ENCODE data around the gene TGFA. TPM values are rescaled to one million over a fixed set of nuclear protein-coding genes. Genes with fewer than 3 reads are reported as not detected.

The TGFA gene
- polyA plus RNA-seq, 1 donor, result 0.57 TPM

DNA sequence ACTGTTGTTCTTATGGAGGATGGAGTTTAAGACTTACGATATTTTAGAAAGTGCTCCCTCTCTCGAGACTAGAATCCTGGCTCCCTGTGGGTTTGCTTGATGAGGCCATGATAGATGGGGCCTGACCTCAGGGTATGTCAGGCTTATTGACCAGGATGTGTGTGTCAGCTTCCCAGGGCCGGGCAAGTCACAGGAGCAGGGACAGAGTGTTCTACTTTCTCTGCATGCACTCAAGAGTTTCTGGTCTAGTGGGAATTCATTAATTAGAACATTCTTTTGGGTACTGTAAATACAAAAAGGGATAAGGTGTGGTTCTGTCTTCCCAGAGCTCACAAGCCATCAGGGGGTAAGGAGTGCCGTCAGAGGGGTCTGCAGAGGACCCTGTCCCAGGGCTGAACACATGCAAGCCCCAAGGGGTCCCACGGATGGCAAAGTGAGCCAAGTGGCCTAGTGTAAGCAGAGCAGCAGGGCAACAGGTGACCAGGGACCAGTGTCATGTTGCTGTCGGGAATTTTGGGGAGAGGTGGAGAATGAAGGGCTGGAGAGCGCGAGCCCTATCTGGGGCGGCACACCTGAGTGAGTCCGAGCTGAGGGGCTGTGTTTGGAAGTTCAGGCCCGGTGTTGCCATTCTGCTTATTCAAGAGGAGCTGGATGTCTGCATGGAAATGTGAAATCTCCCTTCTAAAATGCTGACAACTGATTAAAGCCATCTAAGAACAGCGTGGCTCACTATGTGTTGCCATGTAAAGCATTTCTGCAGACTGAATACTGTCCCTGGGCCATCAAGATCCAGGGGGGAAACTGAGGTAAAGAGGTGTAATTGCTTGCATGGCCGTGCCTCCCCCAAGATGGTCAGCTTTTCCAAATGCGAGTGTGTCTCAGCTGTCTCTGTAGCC is 91.4 kb downstream of the TGFA start:
- DNase-seq, result no peak

DNA sequence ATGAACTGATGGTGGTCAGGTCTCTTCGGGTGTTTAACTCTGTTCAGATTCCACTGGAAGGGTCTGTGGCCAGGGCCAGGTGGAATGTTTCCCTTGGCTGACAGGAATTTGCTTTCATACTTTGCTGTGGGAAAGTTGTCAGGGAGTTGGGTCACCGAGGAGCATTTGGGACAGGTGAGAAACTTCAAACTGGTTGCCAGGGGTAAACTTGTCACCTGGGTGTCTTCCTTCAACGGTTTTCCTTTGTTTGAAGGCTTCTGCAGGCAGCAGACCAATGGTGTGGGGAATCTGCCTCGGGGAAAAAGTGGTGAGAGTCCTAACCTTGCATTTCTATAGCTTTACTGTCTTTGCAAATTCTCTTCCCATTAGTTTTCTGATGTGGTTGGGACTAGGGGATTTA is 92.2 kb downstream of the TGFA start:
- DNase-seq, result no peak

DNA sequence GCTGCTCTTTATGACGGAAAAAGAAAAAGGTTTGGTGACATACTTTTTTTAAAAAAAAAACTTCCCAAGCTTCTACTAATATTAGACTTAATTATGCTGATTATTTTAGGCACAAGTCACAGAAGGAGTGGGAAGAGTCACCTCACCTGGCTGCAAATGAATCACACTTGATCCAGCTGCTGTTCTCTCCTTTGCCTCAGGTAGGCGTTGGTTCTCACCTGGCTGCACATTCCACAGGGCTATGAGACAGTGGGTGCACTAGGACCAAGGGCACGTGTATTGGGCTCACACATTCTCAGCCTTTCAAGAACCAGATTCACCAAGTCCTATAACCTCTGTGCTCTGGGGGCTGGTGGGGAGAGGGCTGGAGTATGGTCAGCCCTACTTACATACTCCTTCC is 93.3 kb downstream of the TGFA start:
- no peak for DNase-seq

DNA sequence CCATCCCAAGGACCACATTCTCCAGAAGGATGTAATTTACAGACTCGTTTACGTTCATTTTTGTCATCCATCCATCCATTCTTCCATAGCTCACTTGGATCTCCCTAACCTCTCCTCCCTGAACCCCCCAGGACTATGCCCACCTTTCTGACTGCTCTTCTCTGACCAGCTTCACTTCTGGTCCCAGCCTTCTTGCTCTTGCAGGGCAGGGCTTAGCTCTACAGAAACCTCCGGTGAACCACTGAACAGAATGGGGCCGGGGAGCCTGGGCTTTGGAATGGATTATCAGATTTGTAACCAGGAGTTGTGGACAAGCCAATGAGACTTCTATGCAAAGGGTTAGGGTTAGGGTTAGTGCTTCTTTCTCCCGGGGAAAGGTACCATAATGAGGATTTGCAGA is 95.0 kb downstream of the TGFA start:
- no peak for DNase-seq

DNA sequence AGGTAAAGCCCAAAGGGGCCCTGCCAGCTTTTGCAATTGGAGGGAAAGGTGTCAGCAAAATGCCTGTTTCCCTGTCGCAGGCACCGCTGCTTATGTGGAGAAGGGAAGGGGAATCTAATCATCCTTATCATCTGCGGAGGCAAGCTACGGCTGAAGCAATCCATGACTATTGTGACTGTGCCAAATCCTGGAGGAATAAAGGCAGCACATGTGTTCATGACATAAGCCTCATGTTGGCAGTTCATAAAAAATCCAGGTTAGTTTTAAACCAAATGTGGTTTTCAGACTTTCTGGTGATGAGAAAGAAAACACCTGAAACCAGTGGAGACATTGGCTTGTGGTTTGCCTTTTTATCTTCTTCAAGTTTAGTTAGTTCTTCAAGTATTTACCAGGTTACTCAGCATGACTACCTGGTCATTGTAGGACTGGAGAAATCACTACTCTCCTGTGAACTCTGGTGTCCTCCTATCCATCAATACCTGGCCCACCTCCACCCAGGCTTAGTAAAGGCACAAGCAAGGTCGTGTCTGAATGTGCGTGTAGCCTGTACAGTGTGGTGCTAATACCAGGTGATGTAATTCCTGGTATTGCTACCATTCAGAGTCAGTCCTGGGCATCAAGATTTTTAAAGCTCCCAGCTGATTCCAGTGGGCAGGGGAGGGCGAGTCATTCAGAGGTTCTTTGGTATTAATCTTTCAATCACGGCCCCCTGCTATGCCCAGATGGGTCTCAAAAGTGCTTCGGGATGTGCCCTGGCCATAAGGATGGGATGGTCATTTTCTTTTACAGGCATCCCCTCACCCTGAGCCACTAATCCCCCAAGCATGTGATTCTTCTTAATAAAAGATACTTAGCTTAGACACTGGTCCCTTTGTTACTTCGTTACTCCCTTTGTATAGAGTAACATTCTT is 96.8 kb downstream of the TGFA start:
- DNase-seq, result no peak

DNA sequence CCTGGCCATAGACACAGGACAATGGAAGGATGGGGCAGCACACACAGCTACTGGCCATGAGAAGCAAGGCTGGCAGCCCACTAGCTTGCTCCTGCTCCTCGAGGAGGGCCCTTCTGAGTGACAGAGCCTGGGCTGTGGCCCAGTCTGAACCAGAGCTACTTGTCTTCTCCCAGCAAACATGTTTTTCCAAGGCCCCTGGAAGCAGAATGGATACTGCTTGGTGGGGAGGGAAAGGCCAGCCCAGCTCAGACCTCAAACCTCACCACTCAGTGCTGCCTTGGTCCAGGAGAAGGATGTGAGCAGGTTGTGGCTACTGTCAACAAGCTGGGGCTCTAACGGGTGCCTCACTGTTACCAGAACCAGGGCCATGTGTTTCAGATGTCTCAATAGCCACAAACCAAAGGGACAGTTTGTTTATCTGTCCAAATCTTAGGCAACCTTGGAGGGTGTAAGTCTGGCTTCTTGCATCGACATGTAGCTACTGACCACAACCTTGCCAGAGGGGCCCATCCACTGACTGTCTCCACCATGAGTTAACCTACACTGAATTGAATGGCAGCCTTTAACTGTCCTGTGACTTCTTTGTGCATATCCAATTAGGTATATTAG is 98.6 kb downstream of the TGFA start:
- no peak for DNase-seq

DNA sequence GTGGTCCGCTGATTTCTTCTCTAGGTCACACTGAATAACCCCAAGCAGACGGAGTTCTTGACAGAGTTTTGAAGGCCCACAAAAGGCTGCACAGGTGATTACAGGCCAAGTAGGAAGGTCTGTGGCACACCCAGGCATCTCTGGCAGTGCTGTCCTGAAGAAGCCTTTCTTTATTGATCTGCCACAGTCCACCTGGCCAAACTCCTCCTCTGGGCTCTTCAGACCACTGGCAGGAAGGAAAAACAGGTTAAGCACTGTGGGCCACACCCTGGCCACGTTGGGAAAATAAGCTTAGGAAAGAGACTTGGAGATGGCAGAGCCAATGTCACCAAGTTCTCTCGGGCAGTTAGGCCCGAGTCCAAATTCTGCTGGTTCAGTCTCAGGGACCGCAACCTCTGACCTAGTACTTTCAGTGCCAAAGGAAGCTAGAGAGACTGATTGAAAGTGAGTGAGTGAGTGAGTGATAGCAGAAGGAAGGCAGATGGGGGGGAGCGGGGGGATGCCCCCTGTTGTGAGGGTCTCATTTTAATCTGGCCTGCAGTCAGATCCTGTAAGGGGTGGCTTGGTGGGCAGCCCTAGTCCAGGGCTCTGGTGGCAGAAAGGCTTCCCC is 102.9 kb downstream of the TGFA start:
- DNase-seq, result no peak

DNA sequence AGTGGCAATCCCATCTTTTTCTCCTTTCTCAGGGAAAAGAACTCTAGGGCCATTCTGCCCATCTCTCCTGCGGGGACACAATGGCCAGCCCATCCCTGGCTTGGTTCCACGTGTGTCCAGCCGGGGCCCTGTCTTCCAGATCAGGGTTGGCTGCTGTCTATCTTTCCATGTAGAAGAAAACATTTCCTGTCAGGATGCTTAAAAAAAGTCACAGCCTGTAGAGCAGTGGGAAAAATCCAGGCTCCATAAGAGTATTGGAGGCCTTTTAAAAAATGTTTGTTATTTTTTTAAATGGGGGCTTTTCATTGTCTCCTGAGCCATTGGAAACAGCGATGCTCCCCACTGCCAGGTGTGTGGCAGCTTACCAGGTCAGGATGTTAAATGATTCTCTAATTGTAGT is 105.6 kb downstream of the TGFA start:
- DNase-seq, result no peak

DNA sequence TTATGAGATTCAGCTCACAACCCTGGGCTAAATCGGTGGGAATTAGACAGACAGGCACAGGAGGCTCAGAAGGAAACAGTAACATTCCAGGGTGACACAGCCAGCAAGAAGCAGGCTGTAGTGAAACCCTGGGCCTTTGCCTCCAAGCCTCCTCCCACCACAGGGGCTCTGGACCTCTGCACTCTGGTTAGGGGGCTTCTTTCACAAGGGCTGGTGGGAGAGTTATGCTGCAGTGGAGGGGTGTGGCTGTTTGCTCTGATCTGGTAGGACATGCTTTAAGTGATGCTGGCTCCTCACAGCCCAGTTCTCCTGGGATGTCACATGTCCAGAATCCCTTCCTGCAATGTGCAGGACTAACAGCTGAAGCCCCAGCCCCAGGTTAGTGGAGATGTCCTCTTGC is 109.9 kb downstream of the TGFA start:
- DNase-seq, result no peak

DNA sequence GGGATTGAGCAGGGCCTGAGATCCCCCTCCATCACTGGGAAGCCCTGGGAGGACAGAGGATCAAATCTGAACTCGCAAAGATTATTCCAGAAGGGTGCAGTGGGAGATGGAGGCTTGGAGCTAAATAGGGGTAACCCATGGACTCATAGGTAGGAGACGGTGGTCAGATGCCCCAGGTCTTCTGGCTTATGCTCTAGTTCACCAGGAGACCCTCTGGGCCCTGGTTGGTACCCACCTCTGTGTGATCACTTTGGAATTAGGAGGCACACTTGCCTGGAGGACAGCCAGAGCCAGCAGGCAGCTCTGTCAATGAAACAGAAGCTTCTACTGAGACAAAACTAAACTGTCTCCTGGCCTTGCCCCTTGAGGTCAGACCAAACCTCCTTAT is 110.6 kb downstream of the TGFA start:
- DNase-seq, result no peak

DNA sequence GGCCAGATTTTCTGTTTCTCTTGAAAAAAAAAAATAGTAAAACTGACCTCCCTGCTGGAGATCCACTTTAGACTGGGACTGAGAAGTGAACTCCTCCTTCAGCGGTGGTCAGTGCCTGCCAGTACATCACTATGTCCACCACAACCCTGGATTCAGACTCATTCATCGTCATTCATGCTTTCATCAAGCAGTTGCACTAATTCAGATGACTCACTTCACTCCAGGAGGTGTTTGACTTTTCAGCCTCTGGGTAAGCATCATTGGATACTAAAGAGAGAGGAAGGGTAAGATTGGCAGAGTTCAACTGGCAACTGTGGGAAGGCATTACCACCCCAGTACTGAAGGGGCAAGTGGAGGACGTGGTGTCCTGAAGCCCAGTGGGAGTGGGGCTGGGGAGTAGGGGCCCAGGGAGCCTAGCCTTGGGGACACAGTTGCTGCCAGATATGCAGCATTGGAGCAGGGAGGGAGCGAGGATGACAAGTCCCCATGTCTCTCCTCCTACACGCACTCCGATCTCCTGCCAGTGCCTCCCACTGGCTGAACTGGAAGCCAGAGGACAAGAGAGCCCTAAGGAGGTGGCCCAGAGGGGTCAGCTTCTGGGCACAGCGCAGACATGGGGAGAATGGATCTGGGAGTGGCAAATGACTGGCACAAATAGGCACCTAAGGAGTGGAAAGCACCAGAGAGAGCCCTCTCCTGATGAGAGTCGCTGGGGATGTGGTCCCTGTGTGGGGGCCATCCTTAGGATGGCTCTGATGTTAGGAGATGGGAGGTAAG is 111.1 kb downstream of the TGFA start:
- no peak for DNase-seq

DNA sequence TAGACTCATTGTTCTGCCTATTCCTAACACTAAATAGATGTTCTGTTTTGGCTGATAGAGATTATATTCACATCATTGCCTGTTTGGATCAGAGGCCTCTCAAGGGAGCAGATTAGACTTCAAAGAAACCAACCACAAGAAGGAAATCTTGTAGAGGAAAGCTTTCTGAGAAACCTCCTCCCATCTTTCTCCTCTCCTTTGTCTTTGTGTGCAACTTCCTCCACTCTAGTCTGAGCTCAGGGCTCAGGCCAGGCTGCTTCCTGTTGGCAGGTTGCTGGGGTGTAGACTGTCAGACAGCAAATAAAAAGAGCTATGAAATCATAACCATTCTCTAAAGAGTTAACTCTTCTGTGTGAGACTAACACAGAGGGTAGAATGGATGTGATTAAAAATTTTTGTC is 113.0 kb downstream of the TGFA start:
- DNase-seq, result no peak

DNA sequence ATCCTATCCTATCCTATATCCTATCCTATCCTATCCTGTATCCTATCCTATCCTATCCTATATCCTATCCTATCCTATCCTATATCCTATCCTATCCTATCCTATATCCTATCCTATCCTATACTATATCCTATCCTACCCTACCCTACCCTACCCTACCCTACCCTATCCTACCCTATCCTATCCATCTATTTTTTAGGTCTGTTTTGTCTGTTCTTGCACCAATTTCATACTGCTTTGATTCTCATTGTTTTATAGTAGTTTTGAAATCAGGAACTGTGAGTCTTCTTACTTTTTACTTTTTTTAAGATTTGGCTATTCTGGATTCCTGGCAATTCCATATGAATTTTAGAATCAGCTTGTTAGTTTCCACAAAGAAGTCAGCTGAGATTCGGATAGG is 118.5 kb downstream of the TGFA start:
- DNase-seq, result no peak

DNA sequence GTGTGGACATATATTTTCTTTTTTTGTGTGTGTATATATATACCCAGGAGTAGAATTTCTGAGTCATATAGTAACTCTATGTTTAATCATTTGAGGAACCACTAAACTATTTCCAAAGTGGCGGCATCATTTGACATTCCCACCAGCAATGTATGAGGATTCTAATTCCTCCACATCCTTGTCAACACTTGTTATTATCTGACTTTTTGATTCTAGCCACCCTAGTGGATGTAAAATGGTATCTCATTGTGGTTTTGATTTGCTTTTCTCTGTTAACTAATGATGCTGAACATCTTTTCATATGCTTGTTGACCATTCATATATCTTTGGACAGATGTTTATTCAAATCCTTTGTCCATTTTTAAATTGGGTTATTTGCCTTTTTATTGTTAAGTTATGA is 120.3 kb downstream of the TGFA start:
- no peak for DNase-seq

DNA sequence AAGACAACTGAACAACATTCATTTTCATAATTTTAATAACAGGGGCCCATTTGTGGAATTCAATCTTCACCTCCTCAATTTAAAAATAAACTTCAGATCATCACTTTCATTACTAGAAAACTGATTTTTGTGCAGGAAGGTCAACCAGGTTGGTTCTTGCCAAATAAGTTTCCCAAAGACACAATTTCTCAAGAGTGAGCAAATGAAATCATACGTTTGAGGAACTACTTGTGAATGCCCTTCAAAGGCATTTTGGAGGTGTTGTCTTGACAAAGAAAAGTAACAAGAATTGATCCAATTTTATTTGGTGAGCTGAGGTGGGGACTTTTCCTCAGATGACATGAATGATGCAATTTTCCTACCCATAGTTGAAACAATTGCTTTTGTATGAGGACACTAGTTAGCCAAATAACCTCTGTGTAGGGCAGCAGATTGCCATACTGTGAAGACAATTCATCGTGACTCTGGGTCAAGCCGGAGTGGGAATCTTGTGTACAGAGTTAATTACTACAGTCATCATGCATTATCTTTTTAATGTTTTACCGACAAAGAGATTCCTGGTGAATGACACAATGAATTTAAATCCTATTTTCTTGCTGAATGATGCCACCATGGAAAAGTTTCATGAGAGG is 121.8 kb downstream of the TGFA start:
- DNase-seq, result no peak

DNA sequence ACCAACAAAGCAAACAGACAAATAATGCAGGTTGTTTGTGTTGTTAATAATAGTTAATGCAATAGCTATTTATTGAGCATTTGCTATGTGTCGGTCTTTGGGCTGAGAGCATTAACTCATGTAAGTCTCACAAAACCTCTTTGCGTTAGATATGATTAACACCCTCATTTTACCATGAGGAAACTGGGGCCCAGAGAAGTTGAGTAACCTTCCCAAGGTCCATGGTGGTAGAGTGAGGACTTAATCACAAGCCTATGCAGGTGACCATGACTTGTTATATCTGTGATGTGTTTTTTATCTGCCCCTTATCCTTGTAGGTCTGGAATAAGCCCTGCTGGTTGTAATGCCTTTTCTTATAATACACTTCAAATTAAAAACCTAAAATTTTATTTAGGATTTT is 127.3 kb downstream of the TGFA start:
- no peak for DNase-seq

DNA sequence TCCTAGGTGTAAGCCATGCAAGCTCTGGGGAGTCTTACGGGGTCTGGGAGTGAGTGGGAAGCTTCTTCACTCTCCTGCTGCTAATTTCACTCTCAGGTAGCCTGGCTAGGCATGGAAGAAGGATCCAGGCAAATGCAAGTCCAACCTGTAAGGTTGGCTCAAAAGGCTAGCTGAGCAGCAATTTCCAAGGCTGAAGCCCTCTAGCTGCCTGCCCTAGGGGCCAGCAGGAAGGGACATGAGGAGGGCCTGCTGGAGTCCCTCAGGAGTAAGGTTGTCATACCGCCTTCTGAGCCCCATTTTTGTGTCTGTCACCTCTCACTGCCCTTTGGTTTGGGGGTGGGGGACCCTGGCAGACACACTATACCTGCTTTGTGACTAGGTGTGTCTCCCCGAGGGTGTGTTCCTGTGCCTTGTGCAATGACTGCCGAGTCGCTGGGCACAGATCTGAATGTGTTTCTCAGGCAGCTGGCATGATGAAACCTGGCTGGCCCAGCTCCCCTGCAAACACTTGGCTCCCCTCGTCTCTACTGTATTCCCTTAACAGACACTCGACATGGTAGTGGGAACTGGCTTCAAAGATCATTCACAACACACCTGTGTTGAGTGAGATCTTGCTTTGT is 127.8 kb downstream of the TGFA start:
- no peak for DNase-seq

DNA sequence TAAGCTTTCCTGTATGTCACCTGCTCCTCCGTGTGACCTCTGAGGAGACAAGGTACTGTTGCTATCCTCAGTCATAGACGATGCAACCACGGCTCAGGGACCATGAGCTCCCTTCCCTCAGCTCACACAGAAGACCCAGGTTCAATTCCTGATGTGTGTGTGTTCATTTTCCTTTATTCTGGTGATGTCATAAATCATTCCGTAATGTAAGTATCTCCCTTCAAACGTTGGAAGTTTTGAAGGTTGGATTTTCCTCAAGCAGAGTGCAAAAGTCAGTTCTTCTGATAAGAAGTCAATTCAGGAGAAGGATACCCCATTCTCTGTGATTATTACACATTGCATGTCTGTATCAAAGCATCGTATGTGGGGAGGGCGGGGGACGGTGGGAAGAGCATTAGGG is 132.9 kb downstream of the TGFA start:
- no peak for DNase-seq

DNA sequence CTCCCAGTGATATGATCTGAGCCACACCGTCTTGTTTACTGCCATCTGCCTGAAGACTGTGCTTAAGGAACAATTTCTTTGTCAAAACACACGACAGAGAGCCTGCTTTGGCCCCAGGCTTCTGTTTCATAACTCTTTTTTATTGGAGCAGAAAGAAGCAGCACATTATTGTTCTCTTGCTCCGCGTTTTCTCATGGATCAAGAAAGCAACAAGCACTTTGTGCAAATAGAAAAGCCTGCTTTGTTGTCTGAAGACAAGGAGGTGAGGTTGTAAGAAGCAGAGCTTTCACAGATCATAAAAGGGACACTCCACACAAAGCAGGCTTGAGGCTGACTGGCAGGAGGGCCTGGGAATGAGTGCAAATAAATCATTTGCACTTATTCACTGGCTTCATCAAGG is 133.5 kb downstream of the TGFA start:
- no peak for DNase-seq

DNA sequence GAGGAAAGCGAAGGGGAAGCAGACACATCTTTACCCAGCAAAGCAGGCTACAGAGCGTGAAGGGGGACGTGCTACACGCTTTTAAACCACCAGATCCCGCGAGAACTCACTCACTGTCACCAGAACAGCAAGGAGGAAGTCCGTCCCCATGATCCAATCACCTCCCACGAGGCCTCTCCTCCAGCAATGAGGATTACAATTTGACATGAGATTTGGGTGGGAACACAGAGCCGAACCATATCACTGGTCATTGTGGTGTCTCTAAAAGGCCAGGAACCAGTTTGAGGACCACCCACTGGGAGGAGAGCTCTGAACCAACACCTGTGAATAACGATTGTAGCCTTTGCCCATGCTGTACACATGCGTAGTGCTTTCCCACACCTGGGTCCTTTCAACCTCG is 135.1 kb downstream of the TGFA start:
- no peak for DNase-seq

DNA sequence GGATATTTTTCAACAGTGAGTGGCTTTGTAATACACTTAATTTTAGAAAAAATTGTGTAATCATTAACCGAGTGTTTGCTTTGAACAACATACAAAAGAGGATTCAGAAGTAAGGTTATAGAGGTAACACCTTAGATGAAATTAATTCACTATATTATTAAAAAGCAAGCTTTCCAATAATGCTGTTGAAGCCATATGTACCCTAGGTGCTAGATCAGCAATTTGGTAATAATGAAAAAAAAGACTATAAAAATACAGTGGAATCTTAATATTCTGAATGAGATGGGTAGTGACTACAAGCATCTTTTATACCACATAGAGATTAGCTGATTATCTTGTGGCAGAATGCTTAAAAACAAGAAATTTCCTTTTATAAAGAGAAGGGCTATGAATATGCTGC is 136.6 kb downstream of the TGFA start:
- DNase-seq, result no peak

Measured in hindlimb muscle (tissue), 1 donor.